Heart left ventricle (tissue), 13 donors: ENCODE results near the gene NEUROD4.

Experiments used
- CTCF ChIP-seq, 12 donors: fragments of 200-600 bp; sonication (generic) in 4 of 12; IDR thresholded peaks; one replicate each; pipeline versions ENCODE4 v1.5.0 to v1.8.0; 2018 to 2022; ENCODE audit warnings: antibody characterized with exemption in 12 of 12, mild to moderate bottlenecking in 5 of 12
- POLR2A ChIP-seq, 2 donors: fragments of 450-650 bp; IDR thresholded peaks; one replicate each; pipeline ENCODE4 v1.6.1; 2017; ENCODE audit warnings: antibody characterized with exemption in 2 of 2, mild to moderate bottlenecking in 2 of 2, moderate library complexity in 2 of 2
- donor health status: ischemic (EF 13 %, LVEDD 7.1; RV severe dilation, severe dysfunction).
- donor health status: DM: no; HTN: yes; CAD: no.
- donor health status: DM: no; HTN: no; CAD: no.
- donor health status: ischemic (EF 25% LVEDD 6.9; RV normal size, moderate dysfunction).
- donor health status: ischemic (EF 25% LVEDD 5.7; RV mildly dilated, moderate dysfunction).
- donor health status: ischemic (EF 35%, LVEDD 5.7; RV mildly dilated, moderate dysfunction).
- donor health status: nonischemic (EF 11% LVEDD 7.7; RV severe dilation, severe dysfunction).
- donor health status: DM: yes; HTN: yes; CAD: no.
- donor health status: PGD.
- donor health status: ischemic (EF 29% LVEDD 5.4; RV normal size, mild dysfunction).
- donor health status: nonischemic (EF 23%, LVEDD 6.1; RV moderate dilation, normal function).

GRCh38 chr12:55039395-55040354 lies 19.9 kb downstream of the NEUROD4 start:
- TF ChIP-seq CTCF (IDR thresholded peaks at IDR 0.05): no peak
- no peak for TF ChIP-seq POLR2A (IDR thresholded peaks at IDR 0.05)
